ENCODE measurements around the gene ZFP36L2. TPM values are rescaled to one million over a fixed set of nuclear protein-coding genes. Genes with fewer than 3 reads are reported as not detected.

ZFP36L2 gene
- total RNA-seq, 1 donor from 2014 or later = 222 TPM

DNA sequence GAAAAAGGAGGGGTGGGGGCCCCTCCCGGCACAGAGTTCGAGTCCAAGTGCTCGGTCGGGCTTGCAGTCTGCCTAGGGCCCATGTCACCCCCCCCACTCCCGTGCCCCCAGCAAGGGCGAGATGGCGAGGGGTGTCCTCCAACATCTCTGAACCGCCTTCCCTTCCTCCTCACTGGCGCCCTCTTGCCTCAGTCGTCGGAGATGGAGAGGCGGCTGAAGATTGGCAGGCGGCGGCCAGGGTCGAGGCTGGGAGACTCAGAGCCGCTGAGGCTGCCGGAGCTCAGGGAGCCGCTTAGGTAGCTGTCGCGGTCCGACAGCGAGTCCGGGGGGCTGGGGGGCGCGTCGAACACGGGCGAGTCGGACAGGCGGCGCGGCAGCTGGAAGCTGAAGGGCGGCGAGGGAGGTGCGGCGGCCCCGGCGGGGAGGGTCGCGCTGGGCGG, 2.3 kb downstream of the ZFP36L2 start:
- H3K4me1 Mint-ChIP-seq (ENCODE audit: low read depth) = peaks cover 43% of the 10 kb centered on the region
- TF ChIP-seq, protein P1, sequence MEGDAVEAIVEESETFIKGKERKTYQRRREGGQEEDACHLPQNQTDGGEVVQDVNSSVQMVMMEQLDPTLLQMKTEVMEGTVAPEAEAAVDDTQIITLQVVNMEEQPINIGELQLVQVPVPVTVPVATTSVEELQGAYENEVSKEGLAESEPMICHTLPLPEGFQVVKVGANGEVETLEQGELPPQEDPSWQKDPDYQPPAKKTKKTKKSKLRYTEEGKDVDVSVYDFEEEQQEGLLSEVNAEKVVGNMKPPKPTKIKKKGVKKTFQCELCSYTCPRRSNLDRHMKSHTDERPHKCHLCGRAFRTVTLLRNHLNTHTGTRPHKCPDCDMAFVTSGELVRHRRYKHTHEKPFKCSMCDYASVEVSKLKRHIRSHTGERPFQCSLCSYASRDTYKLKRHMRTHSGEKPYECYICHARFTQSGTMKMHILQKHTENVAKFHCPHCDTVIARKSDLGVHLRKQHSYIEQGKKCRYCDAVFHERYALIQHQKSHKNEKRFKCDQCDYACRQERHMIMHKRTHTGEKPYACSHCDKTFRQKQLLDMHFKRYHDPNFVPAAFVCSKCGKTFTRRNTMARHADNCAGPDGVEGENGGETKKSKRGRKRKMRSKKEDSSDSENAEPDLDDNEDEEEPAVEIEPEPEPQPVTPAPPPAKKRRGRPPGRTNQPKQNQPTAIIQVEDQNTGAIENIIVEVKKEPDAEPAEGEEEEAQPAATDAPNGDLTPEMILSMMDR (IDR thresholded peaks at IDR 0.05; ENCODE audit: unreplicated experiment) = peak; percentile 52
- peak; percentile 49 for DNase-seq (ENCODE audit: low spot score, unreplicated experiment)
- H3K9me3 Mint-ChIP-seq (ENCODE audit: low read depth) = no peaks in the 10 kb centered on the region
- H3K27me3 Mint-ChIP-seq = no peaks in the 10 kb centered on the region
- H3K36me3 Mint-ChIP-seq (ENCODE audit: insufficient read depth) = peaks cover 20% of the 10 kb centered on the region
- peak overlapping the region; percentile 99 for H3K27ac Mint-ChIP-seq
- peak overlapping the region; percentile 97 for H3K4me3 Mint-ChIP-seq (ENCODE audit: low read depth)

DNA sequence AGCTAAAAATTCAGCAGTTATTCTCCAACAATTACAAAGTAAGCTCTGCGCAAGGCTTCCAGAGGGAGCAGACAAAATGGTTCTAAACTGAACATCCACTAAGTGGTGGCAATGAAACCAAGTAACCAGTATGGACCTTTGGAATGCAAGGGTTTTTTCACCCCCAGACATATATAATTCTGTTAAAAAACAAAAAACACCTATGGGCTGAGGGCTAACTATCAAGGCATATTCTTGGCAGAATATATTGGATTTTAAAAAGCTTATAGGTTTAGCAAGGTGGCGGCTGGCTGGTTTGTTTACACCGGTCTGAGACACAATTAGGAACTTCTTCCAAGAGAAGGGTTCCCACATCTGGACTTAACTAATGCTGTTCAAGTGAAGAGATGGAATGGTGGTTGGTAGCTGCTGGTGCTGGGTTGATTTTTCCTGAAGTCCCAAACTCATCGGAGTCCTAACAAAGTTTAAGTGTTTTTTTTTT, 2.8 kb downstream of the ZFP36L2 start:
- H3K9me3 Mint-ChIP-seq (ENCODE audit: low read depth) = no peaks in the 10 kb centered on the region
- peaks cover 46% of the 10 kb centered on the region for H3K4me1 Mint-ChIP-seq (ENCODE audit: low read depth)
- no peak for DNase-seq (ENCODE audit: low spot score, unreplicated experiment)
- H3K4me3 Mint-ChIP-seq (ENCODE audit: low read depth) = peak overlapping the region; percentile 97
- H3K27ac Mint-ChIP-seq = peak overlapping the region; percentile 99
- H3K27me3 Mint-ChIP-seq = no peaks in the 10 kb centered on the region
- TF ChIP-seq, protein P1 (IDR thresholded peaks at IDR 0.05; ENCODE audit: unreplicated experiment) = no peak
- peaks cover 20% of the 10 kb centered on the region for H3K36me3 Mint-ChIP-seq (ENCODE audit: insufficient read depth)

DNA sequence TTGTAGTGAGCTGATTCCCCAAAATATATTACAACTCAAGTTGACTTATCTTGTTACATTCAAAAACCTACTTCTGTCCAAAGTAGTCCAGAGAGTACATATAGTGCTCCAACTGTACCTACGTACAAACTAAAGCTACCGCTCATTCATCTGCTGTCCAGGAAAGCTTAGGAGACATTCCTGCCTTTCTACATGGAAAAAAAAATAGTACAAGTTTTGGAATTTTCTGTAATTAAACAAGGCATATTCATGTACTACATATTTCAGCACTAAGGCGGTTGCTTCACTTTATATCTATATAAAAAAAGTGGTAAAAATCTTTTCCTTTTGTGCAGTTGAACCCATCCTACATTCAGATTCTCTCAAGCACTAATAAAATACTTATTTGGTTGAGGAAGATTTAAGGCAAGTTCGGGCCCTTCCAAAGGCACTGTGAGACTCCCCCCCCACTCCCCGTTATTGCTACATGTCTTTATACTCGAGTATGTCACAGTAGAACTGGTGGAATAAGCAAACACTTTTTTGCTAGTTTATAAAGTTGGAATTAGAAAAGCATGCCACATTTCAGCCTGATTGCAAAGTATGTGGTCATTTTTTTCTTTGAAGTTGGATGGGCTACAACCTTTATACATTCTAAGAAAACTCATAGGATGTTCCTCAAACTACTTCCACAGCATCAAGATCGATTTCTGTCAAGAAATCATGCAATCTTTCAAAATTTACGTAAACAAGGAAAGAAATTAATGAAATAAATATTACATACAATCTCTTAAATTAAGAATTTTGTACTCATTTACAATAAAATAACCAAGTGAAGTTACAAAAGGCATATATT, 3.7 kb downstream of the ZFP36L2 start:
- Mint-ChIP-seq H3K27me3 (no peaks in the 10 kb centered on the region), H3K27ac (peak overlapping the region; percentile 97), H3K9me3 (ENCODE audit: low read depth) (no peaks in the 10 kb centered on the region), H3K4me1 (ENCODE audit: low read depth) (peaks cover 50% of the 10 kb centered on the region), H3K4me3 (ENCODE audit: low read depth) (peak overlapping the region; percentile 77), H3K36me3 (ENCODE audit: insufficient read depth) (peaks cover 20% of the 10 kb centered on the region)
- TF ChIP-seq, protein P1 (IDR thresholded peaks at IDR 0.05; ENCODE audit: unreplicated experiment) = no peak
- DNase-seq (ENCODE audit: low spot score, unreplicated experiment) = no peak

DNA sequence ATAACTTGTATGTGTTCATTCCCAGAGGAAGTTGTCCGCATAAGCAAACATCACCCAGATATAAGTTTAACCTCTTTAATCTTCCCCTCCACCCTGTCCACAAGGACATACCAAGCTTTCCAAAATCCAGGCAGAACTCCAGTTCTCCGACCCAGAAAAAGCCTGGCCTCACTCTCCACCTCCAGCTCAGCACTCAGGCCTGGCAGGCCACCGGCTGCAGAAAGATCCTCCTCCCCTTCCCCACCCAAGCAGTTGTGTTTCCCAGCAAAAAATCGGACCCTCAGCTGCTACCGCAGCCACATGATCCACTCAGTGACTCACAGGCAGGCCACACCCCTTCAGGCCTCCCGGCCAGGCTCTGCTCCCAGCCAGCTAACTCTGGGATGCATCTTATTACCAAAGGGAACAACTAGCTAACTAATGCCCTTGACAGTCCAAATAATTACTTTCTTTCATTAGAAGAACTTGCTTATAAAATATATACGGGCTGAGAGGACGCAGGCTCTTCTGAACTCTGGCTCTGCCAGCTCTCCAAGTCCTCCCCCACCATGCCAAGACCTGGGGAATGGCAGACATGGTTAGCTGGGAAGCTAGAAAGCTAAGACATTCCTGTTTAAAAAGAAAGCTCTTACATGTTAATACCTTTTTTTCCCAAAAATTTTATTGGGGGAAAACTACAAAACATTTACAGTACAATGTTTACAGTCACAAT, 4.5 kb downstream of the ZFP36L2 start:
- no peaks in the 10 kb centered on the region for H3K27me3 Mint-ChIP-seq
- TF ChIP-seq, protein P1 (IDR thresholded peaks at IDR 0.05; ENCODE audit: unreplicated experiment) = no peak
- peak overlapping the region; percentile 97 for H3K27ac Mint-ChIP-seq
- H3K36me3 Mint-ChIP-seq (ENCODE audit: insufficient read depth) = peaks cover 20% of the 10 kb centered on the region
- DNase-seq (ENCODE audit: low spot score, unreplicated experiment) = peak; percentile 48
- peaks cover 53% of the 10 kb centered on the region for H3K4me1 Mint-ChIP-seq (ENCODE audit: low read depth)
- H3K4me3 Mint-ChIP-seq (ENCODE audit: low read depth) = peak overlapping the region; percentile 77
- H3K9me3 Mint-ChIP-seq (ENCODE audit: low read depth) = no peaks in the 10 kb centered on the region

DNA sequence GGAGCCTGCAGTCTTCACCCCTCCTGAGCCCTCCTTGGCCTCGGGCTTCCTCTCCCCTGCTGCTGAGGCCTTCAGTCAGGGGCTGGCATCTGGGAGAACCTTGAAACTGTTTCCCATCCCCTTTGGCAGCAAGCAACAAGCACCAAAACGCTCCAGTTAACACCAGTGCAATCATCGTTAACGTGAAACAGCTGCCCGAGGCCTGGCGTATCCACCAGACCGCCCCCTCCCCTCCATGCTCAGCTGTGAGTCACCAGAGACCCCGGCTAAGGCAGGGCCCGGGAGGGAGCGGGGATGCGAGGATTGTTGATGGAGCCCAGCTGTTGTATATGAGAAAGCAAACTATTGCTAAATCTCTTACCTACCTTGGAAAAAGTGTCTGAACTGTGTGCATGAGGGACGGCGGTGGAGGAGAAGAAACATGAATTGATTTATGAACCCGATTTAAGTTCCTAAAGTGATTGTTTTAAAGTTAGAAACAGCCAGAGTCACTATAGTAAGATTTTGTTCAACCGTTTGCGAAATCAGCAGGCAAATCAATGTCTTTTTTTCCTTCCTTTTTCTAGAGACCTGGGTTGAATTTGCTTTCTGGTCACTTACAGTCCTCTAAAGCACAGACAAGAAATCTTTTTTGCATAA, 5.2 kb downstream of the ZFP36L2 start:
- no peaks in the 10 kb centered on the region for H3K9me3 Mint-ChIP-seq (ENCODE audit: low read depth)
- peak; percentile 36 for DNase-seq (ENCODE audit: low spot score, unreplicated experiment)
- peaks cover 20% of the 10 kb centered on the region for H3K36me3 Mint-ChIP-seq (ENCODE audit: insufficient read depth)
- H3K27ac Mint-ChIP-seq = peak overlapping the region; percentile 97
- TF ChIP-seq, protein P1 (IDR thresholded peaks at IDR 0.05; ENCODE audit: unreplicated experiment) = no peak
- peaks cover 53% of the 10 kb centered on the region for H3K4me1 Mint-ChIP-seq (ENCODE audit: low read depth)
- H3K27me3 Mint-ChIP-seq = no peaks in the 10 kb centered on the region
- peak overlapping the region; percentile 77 for H3K4me3 Mint-ChIP-seq (ENCODE audit: low read depth)
